Vagina (tissue), 2 donors: ENCODE measurements around the gene CYP20A1.
"Not testable (repeated sequence)": the region's sequence is repeated elsewhere in the genome, so short reads cannot be mapped to it uniquely, and the experiment has no call there.

ENCODE experiments used
- CTCF ChIP-seq, 3 experiments: fragments of 450-650 bp in 2 of 3; fragments of 200-600 bp in 1 of 3; sonication (generic) in 1 of 3; IDR thresholded peaks; one replicate each; pipeline ENCODE4 v1.5.1; 2017 to 2019; ENCODE audit warnings: antibody characterized with exemption in 3 of 3, mild to moderate bottlenecking in 2 of 3, moderate library complexity in 2 of 3
- POLR2A ChIP-seq, 2 donors: fragments of 450-650 bp; IDR thresholded peaks; one replicate each; pipeline ENCODE4 v1.6.1; 2017; ENCODE audit warnings: antibody characterized with exemption in 2 of 2, mild to moderate bottlenecking in 2 of 2, moderate library complexity in 2 of 2
- POLR2AphosphoS5 ChIP-seq, 2 donors: sonication (generic); formaldehyde crosslinking; IDR thresholded peaks; one replicate each; pipeline ENCODE4 v1.9.0; 2017; ENCODE audit warnings: antibody characterized with exemption in 2 of 2, mild to moderate bottlenecking in 2 of 2, low read depth in 1 of 2; ENCODE audit not compliant: insufficient read depth in 1 of 2

DNA sequence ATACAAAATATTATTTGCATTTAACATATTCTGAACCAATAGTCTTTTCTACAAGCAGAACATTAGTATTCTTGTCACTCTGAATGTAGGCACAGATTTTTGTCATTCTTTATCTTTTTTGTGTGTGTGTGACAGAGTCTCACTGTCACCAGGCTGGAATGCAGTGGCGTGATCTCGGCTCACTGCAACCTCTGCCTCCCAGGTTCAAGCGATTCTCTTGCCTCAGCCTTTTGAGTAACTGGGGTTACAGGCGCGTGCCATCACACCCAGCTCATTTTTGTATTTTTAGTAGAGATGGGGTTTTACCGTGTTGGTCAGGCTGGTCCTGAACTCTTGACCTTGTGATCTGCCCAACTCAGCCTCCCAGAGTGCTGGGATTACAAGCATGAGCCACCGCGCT, 63.8 kb downstream of the CYP20A1 start:
- not testable (repeated sequence) for TF ChIP-seq CTCF (IDR thresholded peaks at IDR 0.05); POLR2A (IDR thresholded peaks at IDR 0.05); POLR2AphosphoS5 (IDR thresholded peaks at IDR 0.05; ENCODE audit: insufficient read depth in 1 of 2, low read depth in 1 of 2)
